ENCODE data around the gene TNRC6C. TPM values are rescaled to one million over a fixed set of nuclear protein-coding genes. Genes with fewer than 3 reads are reported as not detected.

The TNRC6C gene
- total and polyA plus RNA-seq, 7 donors: 1.2 to 22.4 (median 11.4) TPM

DNA sequence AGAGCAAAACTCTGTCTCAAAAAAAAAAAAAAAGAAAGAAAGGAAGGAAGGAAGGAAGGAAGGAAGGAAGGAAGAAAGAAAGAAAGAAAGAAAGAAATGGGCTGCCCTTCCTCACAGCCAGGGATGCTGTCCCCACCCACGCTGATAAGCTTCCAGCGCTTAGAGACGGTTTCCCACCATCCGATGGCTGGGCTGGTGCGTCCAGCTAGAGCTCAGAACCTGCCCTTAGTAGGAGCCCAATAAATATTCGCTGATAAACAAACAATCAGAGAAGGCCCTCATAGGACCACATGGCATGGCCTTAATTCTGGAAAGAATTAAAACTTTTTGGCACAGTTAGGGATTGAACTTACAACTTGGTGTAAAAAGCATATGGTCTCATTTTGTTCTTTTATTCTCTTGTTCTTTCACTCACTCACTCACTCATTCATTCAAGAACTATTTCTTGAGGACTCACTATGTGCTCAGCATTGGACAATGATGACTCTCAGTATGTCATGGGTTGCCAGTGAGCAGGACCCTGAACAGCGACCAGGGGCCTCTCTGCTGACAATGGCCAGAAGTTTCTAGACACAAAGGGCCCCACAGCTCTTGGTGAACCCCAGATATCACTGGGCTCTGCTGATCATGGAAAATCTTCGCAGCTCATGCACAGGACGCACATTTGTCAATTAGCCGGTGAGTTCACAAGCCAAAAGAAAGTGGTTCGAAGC is 32.5 kb upstream of the TNRC6C start:
- 80 to 87% (median 86%) methylated on average over 11 of the region's 11 CpGs for WGBS, 3 donors
- intact Hi-C loops (cut with DNase I): no loop called here
- no peaks in the 10 kb centered on the region for H3K4me1 ChIP-seq
- no peak overlapping the region for H3K4me3 ChIP-seq
- DNase-seq: no peak
- no peaks in the 10 kb centered on the region for H3K9me3 ChIP-seq
- ATAC-seq: no peak
- H3K27ac ChIP-seq: no peak overlapping the region
- TF ChIP-seq, protein P1, sequence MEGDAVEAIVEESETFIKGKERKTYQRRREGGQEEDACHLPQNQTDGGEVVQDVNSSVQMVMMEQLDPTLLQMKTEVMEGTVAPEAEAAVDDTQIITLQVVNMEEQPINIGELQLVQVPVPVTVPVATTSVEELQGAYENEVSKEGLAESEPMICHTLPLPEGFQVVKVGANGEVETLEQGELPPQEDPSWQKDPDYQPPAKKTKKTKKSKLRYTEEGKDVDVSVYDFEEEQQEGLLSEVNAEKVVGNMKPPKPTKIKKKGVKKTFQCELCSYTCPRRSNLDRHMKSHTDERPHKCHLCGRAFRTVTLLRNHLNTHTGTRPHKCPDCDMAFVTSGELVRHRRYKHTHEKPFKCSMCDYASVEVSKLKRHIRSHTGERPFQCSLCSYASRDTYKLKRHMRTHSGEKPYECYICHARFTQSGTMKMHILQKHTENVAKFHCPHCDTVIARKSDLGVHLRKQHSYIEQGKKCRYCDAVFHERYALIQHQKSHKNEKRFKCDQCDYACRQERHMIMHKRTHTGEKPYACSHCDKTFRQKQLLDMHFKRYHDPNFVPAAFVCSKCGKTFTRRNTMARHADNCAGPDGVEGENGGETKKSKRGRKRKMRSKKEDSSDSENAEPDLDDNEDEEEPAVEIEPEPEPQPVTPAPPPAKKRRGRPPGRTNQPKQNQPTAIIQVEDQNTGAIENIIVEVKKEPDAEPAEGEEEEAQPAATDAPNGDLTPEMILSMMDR (IDR thresholded peaks at IDR 0.05): no peak
- H3K36me3 ChIP-seq (ENCODE audit: insufficient read depth in 1 of 2, low read depth in 1 of 2): no peaks in the 10 kb centered on the region
- peaks cover 0 to 14% (median 2%) of the 10 kb centered on the region in 3 donors for H3K27me3 ChIP-seq (ENCODE audit: insufficient read depth in 3 of 3, low read length in 2 of 3)

DNA sequence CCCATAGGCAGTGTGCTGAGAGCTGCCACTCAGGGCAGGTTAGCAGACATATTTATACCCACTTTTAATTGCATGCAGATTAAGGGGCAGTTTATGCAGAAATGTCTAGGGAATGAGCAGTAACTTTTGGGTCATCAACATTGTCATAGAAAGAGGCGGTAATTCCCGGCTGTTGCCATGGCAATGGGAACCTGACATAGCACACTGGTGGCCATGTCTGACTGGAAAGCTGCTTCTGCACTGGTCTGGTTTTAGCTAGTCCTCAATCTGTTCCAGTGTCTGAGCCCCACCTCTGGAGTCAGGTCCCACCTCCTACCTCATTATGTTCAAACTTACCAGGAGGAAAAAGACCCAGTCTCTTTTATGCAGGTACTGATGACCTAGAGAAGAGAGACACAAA is 31.5 kb upstream of the TNRC6C start:
- intact Hi-C loops (cut with DNase I): no loop called here
- no peaks in the 10 kb centered on the region for H3K9me3 ChIP-seq
- WGBS, 3 donors: 76 to 82% (median 80%) methylated on average over 2 of the region's 2 CpGs
- TF ChIP-seq, protein P1 (IDR thresholded peaks at IDR 0.05): no peak
- H3K36me3 ChIP-seq (ENCODE audit: insufficient read depth in 1 of 2, low read depth in 1 of 2): no peaks in the 10 kb centered on the region
- peaks cover 0 to 14% (median 2%) of the 10 kb centered on the region in 3 donors for H3K27me3 ChIP-seq (ENCODE audit: insufficient read depth in 3 of 3, low read length in 2 of 3)
- H3K4me3 ChIP-seq: no peak overlapping the region
- no peak overlapping the region for H3K27ac ChIP-seq
- no peaks in the 10 kb centered on the region for H3K4me1 ChIP-seq
- no peak for ATAC-seq
- DNase-seq: no peak

DNA sequence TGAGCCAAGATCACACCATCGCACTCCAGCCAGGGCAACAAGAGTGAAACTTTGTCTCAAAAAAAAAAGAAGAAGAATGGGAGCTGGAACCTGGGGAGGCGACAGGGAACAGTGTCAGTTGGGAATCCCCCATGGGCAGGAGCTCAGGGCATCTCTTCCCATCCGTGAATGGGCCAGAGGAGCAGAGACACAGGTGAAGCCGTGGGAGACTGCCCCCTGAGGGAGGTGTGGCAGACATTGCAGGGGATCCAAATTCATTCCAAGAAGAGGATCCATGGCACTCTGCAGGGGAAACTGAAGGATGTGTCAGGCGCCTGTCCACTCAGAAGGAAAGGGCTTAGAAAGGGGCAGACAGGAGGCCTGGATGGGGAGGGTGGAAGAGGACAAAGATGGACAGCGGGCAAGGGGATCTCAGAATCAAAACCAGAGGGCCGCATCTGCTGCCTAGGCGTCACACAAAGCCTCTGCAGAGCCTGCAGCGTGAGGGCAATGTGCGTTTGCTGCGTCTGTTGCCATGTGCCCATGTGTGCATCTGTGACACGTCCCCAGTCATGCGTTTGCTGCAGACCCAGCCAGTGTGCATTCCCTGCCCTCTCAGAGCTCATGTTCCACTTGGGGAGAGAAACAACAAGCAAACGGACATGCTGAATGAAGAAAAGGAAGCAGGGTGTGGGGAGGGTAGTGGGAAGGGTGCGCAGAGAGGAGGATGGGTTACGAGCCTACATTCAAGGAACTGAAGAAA is 30.6 kb upstream of the TNRC6C start:
- no peak overlapping the region for H3K27ac ChIP-seq
- H3K36me3 ChIP-seq (ENCODE audit: insufficient read depth in 1 of 2, low read depth in 1 of 2): no peaks in the 10 kb centered on the region
- H3K27me3 ChIP-seq (ENCODE audit: insufficient read depth in 3 of 3, low read length in 2 of 3): peaks cover 0 to 18% (median 0%) of the 10 kb centered on the region in 3 donors
- H3K4me3 ChIP-seq: no peak overlapping the region
- DNase-seq: no peak
- TF ChIP-seq, protein P1 (IDR thresholded peaks at IDR 0.05): no peak
- ATAC-seq: no peak
- WGBS, 3 donors: 78 to 84% (median 79%) methylated on average over 16 of the region's 16 CpGs
- intact Hi-C loops (cut with DNase I): no loop called here
- H3K4me1 ChIP-seq: no peaks in the 10 kb centered on the region
- H3K9me3 ChIP-seq: no peaks in the 10 kb centered on the region

DNA sequence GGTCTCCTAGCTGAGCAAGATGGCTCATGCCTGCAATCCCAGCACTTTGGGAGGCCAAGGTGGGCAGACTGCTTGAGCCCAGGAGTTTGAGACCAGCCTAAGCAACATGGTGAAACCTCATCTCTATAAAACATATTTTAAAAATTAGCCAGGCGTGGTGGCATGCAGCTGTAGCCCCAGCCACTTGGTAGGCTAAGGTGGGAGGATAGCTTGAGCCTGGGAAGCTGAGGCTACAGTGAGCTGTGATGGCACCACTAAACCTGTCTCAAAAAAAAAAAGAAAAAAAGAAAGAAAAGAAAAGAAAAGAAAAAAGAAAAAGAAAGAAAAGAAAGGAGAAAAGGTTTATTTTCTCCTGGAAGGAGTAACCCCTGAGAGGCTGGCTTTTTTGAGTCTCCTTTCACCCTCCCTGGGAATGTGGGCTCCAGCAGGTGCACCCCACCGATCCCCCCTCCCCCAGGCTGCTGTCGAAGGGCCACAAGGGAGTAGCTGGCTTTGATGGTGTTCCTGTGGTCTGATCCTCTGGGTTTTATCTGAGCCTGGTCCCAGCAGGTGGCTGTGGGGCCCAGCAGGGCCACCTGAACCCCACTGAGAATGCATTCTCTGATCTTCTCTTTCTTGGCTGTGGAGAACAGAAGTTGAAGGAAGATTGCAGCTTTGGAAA is 29.9 kb upstream of the TNRC6C start:
- no peak for DNase-seq
- ATAC-seq: no peak
- H3K9me3 ChIP-seq: no peaks in the 10 kb centered on the region
- WGBS, 3 donors: 56 to 87% (median 67%) methylated on average over 3 of the region's 3 CpGs
- no peak overlapping the region for H3K27ac ChIP-seq
- H3K36me3 ChIP-seq (ENCODE audit: insufficient read depth in 1 of 2, low read depth in 1 of 2): no peaks in the 10 kb centered on the region
- H3K27me3 ChIP-seq (ENCODE audit: insufficient read depth in 3 of 3, low read length in 2 of 3): peaks cover 0 to 18% (median 0%) of the 10 kb centered on the region in 3 donors
- intact Hi-C loops (cut with DNase I): no loop called here
- H3K4me3 ChIP-seq: no peak overlapping the region
- no peaks in the 10 kb centered on the region for H3K4me1 ChIP-seq
- TF ChIP-seq, protein P1 (IDR thresholded peaks at IDR 0.05): no peak

All from psoas muscle (tissue), 8 donors.